Adrenal gland (tissue), 5 donors: ENCODE data around the gene KCNK13.

Source experiments
- POLR2A ChIP-seq, 2 donors: fragments of 450-650 bp; IDR thresholded peaks; one replicate each; pipeline ENCODE4 v1.6.1; 2017; ENCODE audit warnings: antibody characterized with exemption in 2 of 2, mild to moderate bottlenecking in 2 of 2, moderate library complexity in 1 of 2
- TF ChIP-seq, protein P1 (sequence below), 6 experiments: fragments of 450-650 bp in 4 of 6; fragments of 200-600 bp in 2 of 6; sonication (generic) in 1 of 6; IDR thresholded peaks; 1 replicate in 5 of 6; 2 replicates in 1 of 6; pipeline versions ENCODE4 v1.5.1 to v1.8.0; 2016 to 2021; ENCODE audit warnings: antibody characterized with exemption in 6 of 6, mild to moderate bottlenecking in 2 of 6, moderate library complexity in 1 of 6
- donor health status: DM: no; HTN: no; CAD: no.

DNA sequence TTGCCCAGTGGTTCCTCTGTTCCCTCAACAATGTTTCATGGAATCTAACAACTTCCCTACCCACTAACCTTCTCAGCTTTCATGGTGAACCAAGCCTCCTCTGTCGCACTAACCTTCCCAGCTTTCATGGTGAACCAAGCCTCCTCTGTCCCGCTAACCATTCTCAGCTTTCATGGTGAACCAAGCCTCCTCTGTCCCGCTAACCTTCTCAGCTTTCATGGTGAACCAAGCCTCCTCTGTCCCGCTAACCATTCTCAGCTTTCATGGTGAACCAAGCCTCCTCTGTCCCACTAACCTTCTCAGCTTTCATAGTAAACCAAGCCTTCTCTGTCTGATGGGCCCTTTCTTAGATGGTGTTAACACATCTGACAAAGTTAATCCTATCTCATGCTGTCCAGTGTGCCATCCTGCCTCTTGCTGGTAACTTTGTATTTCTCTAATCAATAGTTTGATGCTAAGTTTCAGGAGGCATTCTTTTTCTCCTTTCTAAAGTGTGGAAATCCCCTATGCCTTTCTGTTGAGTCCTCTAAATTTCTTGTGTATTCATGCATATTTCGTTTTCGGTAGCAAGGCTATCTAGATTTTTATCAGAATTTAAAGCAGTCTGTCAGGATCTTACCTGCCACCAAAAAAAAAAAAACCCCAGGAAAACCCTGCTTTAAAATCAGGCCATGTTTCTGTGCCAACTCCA, 26.8 kb upstream of the KCNK13 start:
- TF ChIP-seq, protein P1, sequence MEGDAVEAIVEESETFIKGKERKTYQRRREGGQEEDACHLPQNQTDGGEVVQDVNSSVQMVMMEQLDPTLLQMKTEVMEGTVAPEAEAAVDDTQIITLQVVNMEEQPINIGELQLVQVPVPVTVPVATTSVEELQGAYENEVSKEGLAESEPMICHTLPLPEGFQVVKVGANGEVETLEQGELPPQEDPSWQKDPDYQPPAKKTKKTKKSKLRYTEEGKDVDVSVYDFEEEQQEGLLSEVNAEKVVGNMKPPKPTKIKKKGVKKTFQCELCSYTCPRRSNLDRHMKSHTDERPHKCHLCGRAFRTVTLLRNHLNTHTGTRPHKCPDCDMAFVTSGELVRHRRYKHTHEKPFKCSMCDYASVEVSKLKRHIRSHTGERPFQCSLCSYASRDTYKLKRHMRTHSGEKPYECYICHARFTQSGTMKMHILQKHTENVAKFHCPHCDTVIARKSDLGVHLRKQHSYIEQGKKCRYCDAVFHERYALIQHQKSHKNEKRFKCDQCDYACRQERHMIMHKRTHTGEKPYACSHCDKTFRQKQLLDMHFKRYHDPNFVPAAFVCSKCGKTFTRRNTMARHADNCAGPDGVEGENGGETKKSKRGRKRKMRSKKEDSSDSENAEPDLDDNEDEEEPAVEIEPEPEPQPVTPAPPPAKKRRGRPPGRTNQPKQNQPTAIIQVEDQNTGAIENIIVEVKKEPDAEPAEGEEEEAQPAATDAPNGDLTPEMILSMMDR (IDR thresholded peaks at IDR 0.05) = no peak
- no peak for TF ChIP-seq POLR2A (IDR thresholded peaks at IDR 0.05)
